ENCODE measurements around the gene TBCA.

- TF ChIP-seq CTCF (conservative IDR thresholded peaks at IDR 0.05 in 1 of 2, IDR thresholded peaks at IDR 0.05 in 1 of 2; ENCODE audit: extremely low read depth in 1 of 2, insufficient read depth in 1 of 2, low read depth in 1 of 2, low read length in 2 of 2) (no peak), EZH2 (IDR thresholded peaks at IDR 0.05; ENCODE audit: borderline replicate concordance, low read length) (no peak)
These were observed 113.5 kb downstream of the TBCA start for GRCh38 chr5:77662635-77663034.

Data from mammary epithelial cell (primary cell).